GM23338 (cell line): Measurements from ENCODE around the gene MRPS16. TPM values are rescaled to one million over a fixed set of nuclear protein-coding genes. Genes with fewer than 3 reads are reported as not detected.

Experiments used
- ATAC-seq: fragments of 200-7000 bp; cut with Tn5 transposase; 3 replicates; pipeline ENCODE4 v1.9.1; 2020
- DNase-seq: peaks from one replicate; pipeline ENCODE4 v3.0.0-alpha.2; 2015; ENCODE audit warnings: low spot score
- H2AFZ ChIP-seq: fragments of 200-600 bp; sonication (generic); 2 replicates; pipeline ENCODE4 v1.8.0; 2016; ENCODE audit warnings: antibody characterized with exemption, mild to moderate bottlenecking, moderate library complexity
- H3F3A ChIP-seq: fragments of 200-600 bp; sonication (generic); replicated peaks from 2 replicates; pipeline ENCODE4 v1.8.0; 2017; ENCODE audit warnings: antibody characterized with exemption, mixed run types, low read depth
- H3K27ac ChIP-seq: fragments of 200-600 bp; sonication (generic); 2 replicates; pipeline ENCODE4 v1.6.1; 2016; ENCODE audit warnings: low read depth
- H3K27me3 ChIP-seq: fragments of 200-600 bp; sonication (generic); 2 replicates; pipeline ENCODE4 v1.8.0; 2016; ENCODE audit warnings: mild to moderate bottlenecking, mixed run types, moderate library complexity; ENCODE audit not compliant: insufficient read depth
- H3K36me3 ChIP-seq: fragments of 200-600 bp; sonication (generic); 2 replicates; pipeline ENCODE4 v1.8.0; 2016; ENCODE audit warnings: mild to moderate bottlenecking; ENCODE audit not compliant: insufficient read depth
- H3K4me1 ChIP-seq: fragments of 200-600 bp; sonication (generic); 2 replicates; pipeline ENCODE4 v1.8.0; 2016; ENCODE audit warnings: mild to moderate bottlenecking, moderate library complexity; ENCODE audit not compliant: insufficient read depth
- H3K4me2 ChIP-seq: fragments of 200-600 bp; sonication (generic); 2 replicates; pipeline ENCODE4 v1.7.1; 2017; ENCODE audit warnings: mixed run types
- H3K4me3 ChIP-seq: fragments of 200-600 bp; sonication (generic); 2 replicates; pipeline ENCODE4 v1.6.1; 2016; ENCODE audit warnings: mixed run types
- H3K79me2 ChIP-seq: fragments of 200-600 bp; sonication (generic); replicated peaks from 2 replicates; pipeline ENCODE4 v1.8.0; 2017; ENCODE audit warnings: mild to moderate bottlenecking; ENCODE audit not compliant: insufficient read depth
- H3K9me2 ChIP-seq: fragments of 200-600 bp; sonication (generic); 2 replicates; pipeline ENCODE4 v1.8.0; 2017; ENCODE audit not compliant: insufficient read depth
- H4K20me1 ChIP-seq: fragments of 200-600 bp; sonication (generic); replicated peaks from 2 replicates; pipeline ENCODE4 v1.8.0; 2017; ENCODE audit warnings: mild to moderate bottlenecking; ENCODE audit not compliant: insufficient read depth
- H3K27ac Mint-ChIP-seq: 2 replicates; pipeline ENCODE4 v1.8.0; 2020; ENCODE audit warnings: inconsistent platforms, mild to moderate bottlenecking, moderate library complexity, mixed read lengths
- H3K27me3 Mint-ChIP-seq: 3 replicates; pipeline ENCODE4 v1.8.0; 2022; ENCODE audit warnings: low read depth, mild to moderate bottlenecking, moderate library complexity, mixed read lengths, inconsistent platforms; ENCODE audit not compliant: insufficient read depth, poor library complexity
- H3K36me3 Mint-ChIP-seq: 3 replicates; pipeline ENCODE4 v1.8.0; 2021; ENCODE audit warnings: low read depth, mild to moderate bottlenecking, inconsistent platforms, moderate library complexity, mixed read lengths
- H3K4me1 Mint-ChIP-seq: 3 replicates; pipeline ENCODE4 v1.8.0; 2020; ENCODE audit warnings: mild to moderate bottlenecking, inconsistent platforms, mixed read lengths
- H3K4me3 Mint-ChIP-seq: 3 replicates; pipeline ENCODE4 v1.8.0; 2021; ENCODE audit warnings: moderate library complexity, mild to moderate bottlenecking, inconsistent platforms, mixed read lengths
- H3K9me3 Mint-ChIP-seq: 3 replicates; pipeline ENCODE4 v1.8.0; 2020; ENCODE audit warnings: moderate library complexity, mild to moderate bottlenecking, inconsistent platforms, mixed read lengths
- CREB1 ChIP-seq: fragments of 250-450 bp; sonication (Bioruptor Pico); IDR thresholded peaks from 2 replicates; pipeline ENCODE4 v1.5.0; 2020; ENCODE audit warnings: low read depth, mild to moderate bottlenecking, moderate library complexity
- EZH2 ChIP-seq: fragments of 200-600 bp; sonication (generic); IDR thresholded peaks from one replicate; pipeline ENCODE4 v1.8.0; 2017; ENCODE audit warnings: antibody characterized with exemption, mild to moderate bottlenecking, low read depth; ENCODE audit not compliant: unreplicated experiment
- EZH2phosphoT487 ChIP-seq: fragments of 200-600 bp; sonication (generic); IDR thresholded peaks from one replicate; pipeline ENCODE4 v1.8.1; 2018; ENCODE audit warnings: antibody characterized with exemption; ENCODE audit not compliant: unreplicated experiment
- JUNB ChIP-seq: IDR thresholded peaks from one replicate; pipeline ENCODE4 v1.6.1; 2016; ENCODE audit warnings: antibody characterized with exemption; ENCODE audit not compliant: unreplicated experiment
- NANOG ChIP-seq: IDR thresholded peaks from 2 replicates; pipeline ENCODE4 v1.6.1; 2016; ENCODE audit warnings: antibody characterized with exemption, borderline replicate concordance
- POLR2AphosphoS5 ChIP-seq: IDR thresholded peaks from 2 replicates; pipeline ENCODE4 v1.6.1; 2016; ENCODE audit warnings: antibody characterized with exemption, low read depth
- REST ChIP-seq: IDR thresholded peaks from one replicate; pipeline ENCODE4 v1.6.1; 2018; ENCODE audit warnings: antibody characterized with exemption; ENCODE audit not compliant: unreplicated experiment
- STAT1 ChIP-seq: IDR thresholded peaks from one replicate; pipeline ENCODE4 v1.6.1; 2016; ENCODE audit warnings: antibody characterized with exemption; ENCODE audit not compliant: unreplicated experiment
- ZNF114 ChIP-seq: fragments of 250-450 bp; sonication (Bioruptor Pico); IDR thresholded peaks from 2 replicates; pipeline ENCODE4 v1.5.0; 2020; ENCODE audit warnings: mild to moderate bottlenecking, moderate library complexity
- ZNF331 ChIP-seq: fragments of 250-450 bp; sonication (Bioruptor Pico); IDR thresholded peaks from 2 replicates; pipeline ENCODE4 v1.5.0; 2020; ENCODE audit warnings: low read depth, mild to moderate bottlenecking, moderate library complexity
- polyA plus RNA-seq: library from polyadenylated mRNA; unstranded; fragments of >200 nt; fragmentation: Nextera tagmentation; extraction: Ambion mirVana; gene quantifications from 2 replicates; pipeline ENCODE4 v1.2.1, GENCODE V29; 2016
- total RNA-seq: library from RNA; depleted of rRNA; stranded (reverse); fragments of >200 nt; shearing (Covaris generic); gene quantifications from 2 replicates; pipeline ENCODE4 v1.2.3, GENCODE V29; 2014
- TF ChIP-seq, protein P1 (sequence below): fragments of 250-450 bp; sonication (Bioruptor Pico); IDR thresholded peaks from 2 replicates; pipeline ENCODE4 v1.5.0; 2020; ENCODE audit warnings: mild to moderate bottlenecking, moderate library complexity

Gene MRPS16
- total and polyA plus RNA-seq, 2 experiments from 2014 or later = 83.2 to 173 TPM

GRCh38 chr10:73239908-73240307, 12.5 kb downstream of the MRPS16 start:
- H3K4me1 ChIP-seq = peaks cover under 1% of the 10 kb centered on the region; the same call in 1 of the 2 replicates
- ATAC-seq = no peak
- no peak overlapping the region for H3K27ac ChIP-seq
- H3K79me2 ChIP-seq = peaks cover 18% of the 10 kb centered on the region
- Mint-ChIP-seq H3K4me1 (peaks cover 4% of the 10 kb centered on the region; the same call in 2 of the 3 replicates), H3K27me3 (peaks cover 2% of the 10 kb centered on the region), H3K36me3 (peaks cover 69% of the 10 kb centered on the region), H3K9me3 (no peaks in the 10 kb centered on the region), H3K27ac (no peak overlapping the region), H3K4me3 (no peak overlapping the region)
- H4K20me1 ChIP-seq = peaks cover 9% of the 10 kb centered on the region; the same call in 1 of the 2 replicates
- H3F3A ChIP-seq = 0 out of 2 replicates have a peak, but pooled peaks cover 4% of the 10 kb centered on the region
- DNase-seq = no peak
- no peak overlapping the region for H3K4me3 ChIP-seq
- H2AFZ ChIP-seq = no peak overlapping the region
- no peak overlapping the region for H3K4me2 ChIP-seq
- no peaks in the 10 kb centered on the region for H3K9me2 ChIP-seq
- peaks cover 52% of the 10 kb centered on the region for H3K36me3 ChIP-seq
- H3K27me3 ChIP-seq = no peaks in the 10 kb centered on the region
- no peak for TF ChIP-seq STAT1

DNA sequence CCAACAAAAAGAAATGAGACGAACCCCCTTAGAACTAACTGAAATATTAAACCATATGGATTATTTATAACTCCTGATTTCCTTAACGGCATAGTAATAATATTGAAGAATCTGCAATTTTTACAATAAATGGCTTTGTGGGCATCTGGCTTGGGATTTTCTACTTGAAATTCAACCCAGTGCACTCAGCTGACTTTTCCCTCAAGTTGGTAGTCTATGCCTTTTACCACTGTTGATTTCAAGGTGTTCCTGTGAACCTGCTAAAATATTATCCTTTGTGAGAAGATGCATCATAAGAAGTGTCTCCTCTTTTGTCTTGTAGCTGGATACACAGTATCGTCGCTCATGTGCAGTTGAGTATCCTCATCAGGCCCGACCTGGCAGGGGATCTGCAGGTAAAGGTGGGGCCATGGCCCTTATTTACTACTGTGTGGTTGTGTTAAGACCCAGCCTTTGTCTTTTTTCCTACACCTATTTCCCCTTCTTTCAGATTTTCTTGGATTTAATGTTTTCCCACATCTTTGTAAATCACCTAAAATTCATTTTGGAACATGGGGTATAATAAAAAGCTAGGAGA, 13.4 kb downstream of the MRPS16 start:
- DNase-seq = no peak
- no peak for ATAC-seq
- H3K27ac Mint-ChIP-seq = no peak overlapping the region
- no peaks in the 10 kb centered on the region for H3K9me3 Mint-ChIP-seq
- H4K20me1 ChIP-seq = peaks cover 9% of the 10 kb centered on the region; the same call in 1 of the 2 replicates
- peaks cover 60% of the 10 kb centered on the region for H3K36me3 Mint-ChIP-seq
- H3F3A ChIP-seq = no peaks in the 10 kb centered on the region
- no peak overlapping the region for H3K27ac ChIP-seq
- no peaks in the 10 kb centered on the region for H3K9me2 ChIP-seq
- H3K4me1 Mint-ChIP-seq = no peaks in the 10 kb centered on the region
- peaks cover 10% of the 10 kb centered on the region for H3K79me2 ChIP-seq
- H3K4me2 ChIP-seq = no peak overlapping the region
- peaks cover 47% of the 10 kb centered on the region for H3K36me3 ChIP-seq
- H3K27me3 Mint-ChIP-seq = peaks cover 2% of the 10 kb centered on the region
- H3K27me3 ChIP-seq = no peaks in the 10 kb centered on the region
- no peak overlapping the region for H3K4me3 ChIP-seq
- H3K4me3 Mint-ChIP-seq = no peak overlapping the region
- H3K4me1 ChIP-seq = no peaks in the 10 kb centered on the region
- no peak overlapping the region for H2AFZ ChIP-seq
- TF ChIP-seq ZNF331 (no peak), JUNB (no peak), ZNF114 (CRISPR knock-in tag) (no peak), REST (no peak), EZH2phosphoT487 (no peak), POLR2AphosphoS5 (no peak), CREB1 (no peak), EZH2 (no peak), NANOG (no peak)
- TF ChIP-seq, protein P1, sequence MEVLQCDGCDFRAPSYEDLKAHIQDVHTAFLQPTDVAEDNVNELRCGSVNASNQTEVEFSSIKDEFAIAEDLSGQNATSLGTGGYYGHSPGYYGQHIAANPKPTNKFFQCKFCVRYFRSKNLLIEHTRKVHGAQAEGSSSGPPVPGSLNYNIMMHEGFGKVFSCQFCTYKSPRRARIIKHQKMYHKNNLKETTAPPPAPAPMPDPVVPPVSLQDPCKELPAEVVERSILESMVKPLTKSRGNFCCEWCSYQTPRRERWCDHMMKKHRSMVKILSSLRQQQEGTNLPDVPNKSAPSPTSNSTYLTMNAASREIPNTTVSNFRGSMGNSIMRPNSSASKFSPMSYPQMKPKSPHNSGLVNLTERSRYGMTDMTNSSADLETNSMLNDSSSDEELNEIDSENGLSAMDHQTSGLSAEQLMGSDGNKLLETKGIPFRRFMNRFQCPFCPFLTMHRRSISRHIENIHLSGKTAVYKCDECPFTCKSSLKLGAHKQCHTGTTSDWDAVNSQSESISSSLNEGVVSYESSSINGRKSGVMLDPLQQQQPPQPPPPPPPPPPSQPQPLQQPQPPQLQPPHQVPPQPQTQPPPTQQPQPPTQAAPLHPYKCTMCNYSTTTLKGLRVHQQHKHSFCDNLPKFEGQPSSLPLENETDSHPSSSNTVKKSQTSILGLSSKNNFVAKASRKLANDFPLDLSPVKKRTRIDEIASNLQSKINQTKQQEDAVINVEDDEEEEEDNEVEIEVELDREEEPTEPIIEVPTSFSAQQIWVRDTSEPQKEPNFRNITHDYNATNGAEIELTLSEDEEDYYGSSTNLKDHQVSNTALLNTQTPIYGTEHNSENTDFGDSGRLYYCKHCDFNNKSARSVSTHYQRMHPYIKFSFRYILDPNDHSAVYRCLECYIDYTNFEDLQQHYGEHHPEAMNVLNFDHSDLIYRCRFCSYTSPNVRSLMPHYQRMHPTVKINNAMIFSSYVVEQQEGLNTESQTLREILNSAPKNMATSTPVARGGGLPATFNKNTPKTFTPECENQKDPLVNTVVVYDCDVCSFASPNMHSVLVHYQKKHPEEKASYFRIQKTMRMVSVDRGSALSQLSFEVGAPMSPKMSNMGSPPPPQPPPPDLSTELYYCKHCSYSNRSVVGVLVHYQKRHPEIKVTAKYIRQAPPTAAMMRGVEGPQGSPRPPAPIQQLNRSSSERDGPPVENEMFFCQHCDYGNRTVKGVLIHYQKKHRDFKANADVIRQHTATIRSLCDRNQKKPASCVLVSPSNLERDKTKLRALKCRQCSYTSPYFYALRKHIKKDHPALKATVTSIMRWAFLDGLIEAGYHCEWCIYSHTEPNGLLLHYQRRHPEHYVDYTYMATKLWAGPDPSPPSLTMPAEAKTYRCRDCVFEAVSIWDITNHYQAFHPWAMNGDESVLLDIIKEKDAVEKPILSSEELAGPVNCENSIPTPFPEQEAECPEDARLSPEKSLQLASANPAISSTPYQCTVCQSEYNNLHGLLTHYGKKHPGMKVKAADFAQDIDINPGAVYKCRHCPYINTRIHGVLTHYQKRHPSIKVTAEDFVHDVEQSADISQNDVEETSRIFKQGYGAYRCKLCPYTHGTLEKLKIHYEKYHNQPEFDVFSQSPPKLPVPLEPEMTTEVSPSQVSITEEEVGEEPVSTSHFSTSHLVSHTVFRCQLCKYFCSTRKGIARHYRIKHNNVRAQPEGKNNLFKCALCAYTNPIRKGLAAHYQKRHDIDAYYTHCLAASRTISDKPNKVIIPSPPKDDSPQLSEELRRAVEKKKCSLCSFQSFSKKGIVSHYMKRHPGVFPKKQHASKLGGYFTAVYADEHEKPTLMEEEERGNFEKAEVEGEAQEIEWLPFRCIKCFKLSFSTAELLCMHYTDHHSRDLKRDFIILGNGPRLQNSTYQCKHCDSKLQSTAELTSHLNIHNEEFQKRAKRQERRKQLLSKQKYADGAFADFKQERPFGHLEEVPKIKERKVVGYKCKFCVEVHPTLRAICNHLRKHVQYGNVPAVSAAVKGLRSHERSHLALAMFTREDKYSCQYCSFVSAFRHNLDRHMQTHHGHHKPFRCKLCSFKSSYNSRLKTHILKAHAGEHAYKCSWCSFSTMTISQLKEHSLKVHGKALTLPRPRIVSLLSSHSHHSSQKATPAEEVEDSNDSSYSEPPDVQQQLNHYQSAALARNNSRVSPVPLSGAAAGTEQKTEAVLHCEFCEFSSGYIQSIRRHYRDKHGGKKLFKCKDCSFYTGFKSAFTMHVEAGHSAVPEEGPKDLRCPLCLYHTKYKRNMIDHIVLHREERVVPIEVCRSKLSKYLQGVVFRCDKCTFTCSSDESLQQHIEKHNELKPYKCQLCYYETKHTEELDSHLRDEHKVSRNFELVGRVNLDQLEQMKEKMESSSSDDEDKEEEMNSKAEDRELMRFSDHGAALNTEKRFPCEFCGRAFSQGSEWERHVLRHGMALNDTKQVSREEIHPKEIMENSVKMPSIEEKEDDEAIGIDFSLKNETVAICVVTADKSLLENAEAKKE (CRISPR knock-in tag) = no peak
